SK-N-SH (cell line): ENCODE data around the gene SRSF3. TPM values are rescaled to one million over a fixed set of nuclear protein-coding genes. Genes with fewer than 3 reads are reported as not detected.

Source experiments
- CTCF ChIA-PET: fragments of 300-600, 350-600 bp; formaldehyde crosslinking; extraction: SDS; loops from one replicate; lab custom pipeline; 2021; lab: Yijun Ruan, JAX
- POLR2A ChIA-PET: fragments of 350-600 bp; sonication (Branson Sonifier 250); formaldehyde crosslinking; extraction: SDS; loops from one replicate; lab custom pipeline; 2020; ENCODE audit warnings: antibody characterized with exemption, inconsistent platforms; lab: Yijun Ruan, JAX
- DNase-seq: peaks from one replicate; pipeline ENCODE4 v3.0.0; 2012
- H2AFZ ChIP-seq: fragments of 200-600 bp; sonication (generic); 2 replicates; pipeline ENCODE4 v1.8.1; 2016; ENCODE audit warnings: antibody characterized with exemption, mild to moderate bottlenecking, low read depth
- H3F3A ChIP-seq: fragments of 200-600 bp; sonication (generic); replicated peaks from 2 replicates; pipeline ENCODE3; 2016; ENCODE audit warnings: antibody characterized with exemption, mild to moderate bottlenecking; ENCODE audit not compliant: insufficient read depth
- H3K27ac ChIP-seq, 2 experiments: fragments of 200-500 bp in 1 of 2; fragments of 200-600 bp in 1 of 2; sonication (Bioruptor generic) in 1 of 2; sonication (generic), shearing (Covaris generic) in 1 of 2; 2 replicates each; pipeline versions ENCODE4 v1.5.1 to v1.6.1; 2014 to 2016; ENCODE audit warnings: low read depth in 2 of 2, inconsistent platforms in 1 of 2, low read length in 1 of 2, mild to moderate bottlenecking in 1 of 2, mixed read lengths in 1 of 2
- H3K27me3 ChIP-seq: fragments of 200-600 bp; sonication (generic), shearing (Covaris generic); 2 replicates; pipeline ENCODE4 v1.6.1; 2016; ENCODE audit warnings: mixed run types; ENCODE audit not compliant: insufficient read depth
- H3K36me3 ChIP-seq, 2 experiments: fragments of 200-500 bp in 1 of 2; fragments of 200-600 bp in 1 of 2; sonication (Bioruptor generic) in 1 of 2; sonication (generic) in 1 of 2; replicated peaks in 1 of 2; 2 replicates each; pipeline versions ENCODE3 to v1.5.1; 2014 to 2016; ENCODE audit warnings: low read length in 1 of 2, mild to moderate bottlenecking in 1 of 2; ENCODE audit not compliant: insufficient read depth in 2 of 2, control insufficient read depth in 1 of 2
- H3K4me1 ChIP-seq, 2 experiments: fragments of 200-500 bp in 1 of 2; fragments of 200-600 bp in 1 of 2; sonication (Bioruptor generic) in 1 of 2; sonication (generic), shearing (Covaris generic) in 1 of 2; 2 replicates each; pipeline versions ENCODE4 v1.5.1 to v1.6.1; 2014 to 2016; ENCODE audit warnings: low read depth in 1 of 2, low read length in 1 of 2, mixed run types in 1 of 2; ENCODE audit not compliant: insufficient read depth in 2 of 2, control insufficient read depth in 1 of 2
- H3K4me2 ChIP-seq: fragments of 200-600 bp; sonication (generic), shearing (Covaris generic); 2 replicates; pipeline ENCODE4 v1.6.1; 2017; ENCODE audit warnings: mixed run types
- H3K4me3 ChIP-seq, 2 experiments: fragments of 200-500 bp in 1 of 2; fragments of 200-600 bp in 1 of 2; sonication (Bioruptor generic) in 1 of 2; sonication (generic), shearing (Covaris generic) in 1 of 2; 2 replicates each; pipeline versions ENCODE4 v1.5.1 to v1.8.1; 2014 to 2016; ENCODE audit warnings: low read depth in 2 of 2, inconsistent platforms in 1 of 2, low read length in 1 of 2, mild to moderate bottlenecking in 1 of 2, mixed read lengths in 1 of 2, moderate library complexity in 1 of 2
- H3K79me2 ChIP-seq: fragments of 200-600 bp; sonication (generic); 2 replicates; pipeline ENCODE4 v1.8.1; 2017; ENCODE audit warnings: mild to moderate bottlenecking; ENCODE audit not compliant: insufficient read depth
- H3K9ac ChIP-seq: fragments of 200-600 bp; sonication (generic); 2 replicates; pipeline ENCODE4 v1.6.1; 2017; ENCODE audit warnings: mixed run types
- H3K9me2 ChIP-seq: fragments of 200-600 bp; sonication (generic); 2 replicates; pipeline ENCODE4 v1.6.1; 2017; ENCODE audit warnings: mixed run types
- H3K9me3 ChIP-seq: fragments of 200-600 bp; sonication (generic); 2 replicates; pipeline ENCODE4 v1.6.1; 2017; ENCODE audit warnings: mixed run types, mild to moderate bottlenecking, moderate library complexity
- H4K20me1 ChIP-seq: fragments of 200-600 bp; sonication (generic); 2 replicates; pipeline ENCODE4 v1.6.1; 2017; ENCODE audit warnings: mild to moderate bottlenecking, mixed run types; ENCODE audit not compliant: insufficient read depth
- CHD2 ChIP-seq: fragments of 150-350 bp; IDR thresholded peaks from 2 replicates; pipeline ENCODE4 v1.6.1; 2018; ENCODE audit warnings: low read length; ENCODE audit not compliant: partially characterized antibody
- ELF1 ChIP-seq: IDR thresholded peaks from 2 replicates; pipeline ENCODE4 v1.4.0; 2012
- EP300 ChIP-seq, 2 experiments: IDR thresholded peaks; 2 replicates each; pipeline versions ENCODE4 v1.4.0 to v1.6.1; 2012; ENCODE audit warnings: borderline replicate concordance in 1 of 2, low read depth in 1 of 2, low read length in 1 of 2
- EZH2phosphoT487 ChIP-seq: fragments of 200-600 bp; sonication (generic); IDR thresholded peaks from 2 replicates; pipeline ENCODE4 v1.6.1; 2017; ENCODE audit warnings: low read depth, mixed run types, mild to moderate bottlenecking, antibody characterized with exemption, moderate library complexity, borderline replicate concordance
- FOXM1 ChIP-seq: IDR thresholded peaks from 2 replicates; pipeline ENCODE4 v1.4.0; 2012; ENCODE audit warnings: low read depth, mild to moderate bottlenecking
- IRF3 ChIP-seq: fragments of 150-350 bp; IDR thresholded peaks from 2 replicates; pipeline ENCODE4 v1.6.1; 2016; ENCODE audit warnings: mild to moderate bottlenecking, low read depth, low read length
- JUND ChIP-seq: IDR thresholded peaks from 2 replicates; pipeline ENCODE4 v1.4.0; 2012
- MAX ChIP-seq: IDR thresholded peaks from 2 replicates; pipeline ENCODE4 v1.4.0; 2012; ENCODE audit warnings: low read depth
- MEF2A ChIP-seq: IDR thresholded peaks from 2 replicates; pipeline ENCODE4 v1.4.0; 2012; ENCODE audit warnings: low read depth, borderline replicate concordance
- MXI1 ChIP-seq: IDR thresholded peaks from 2 replicates; pipeline ENCODE4 v1.6.1; 2012; ENCODE audit warnings: mild to moderate bottlenecking, low read depth, low read length, improper control_type of control experiment
- NFIC ChIP-seq: IDR thresholded peaks from 2 replicates; pipeline ENCODE4 v1.4.0; 2012; ENCODE audit warnings: borderline replicate concordance
- NRF1 ChIP-seq: IDR thresholded peaks from 2 replicates; pipeline ENCODE4 v1.6.1; 2012; ENCODE audit warnings: low read depth, mild to moderate bottlenecking, low read length
- RAD21 ChIP-seq: IDR thresholded peaks from 2 replicates; pipeline ENCODE4 v1.6.1; 2012; ENCODE audit warnings: mild to moderate bottlenecking, low read length
- RCOR1 ChIP-seq: fragments of 150-350 bp; IDR thresholded peaks from 2 replicates; pipeline ENCODE4 v1.6.1; 2017; ENCODE audit warnings: antibody characterized with exemption, low read length
- RXRA ChIP-seq: IDR thresholded peaks from 2 replicates; pipeline ENCODE4 v1.4.0; 2012; ENCODE audit warnings: low read depth, mild to moderate bottlenecking, borderline replicate concordance
- SIN3A ChIP-seq: IDR thresholded peaks from 2 replicates; pipeline ENCODE4 v1.6.1; 2012; ENCODE audit warnings: low read depth, mild to moderate bottlenecking, low read length, moderate library complexity, borderline replicate concordance
- TAF1 ChIP-seq: IDR thresholded peaks from 2 replicates; pipeline ENCODE4 v1.6.1; 2012; ENCODE audit warnings: low read depth, mild to moderate bottlenecking, low read length, moderate library complexity, borderline replicate concordance
- TEAD4 ChIP-seq: IDR thresholded peaks from 2 replicates; pipeline ENCODE4 v1.4.0; 2012; ENCODE audit warnings: mild to moderate bottlenecking, borderline replicate concordance; ENCODE audit not compliant: insufficient read depth
- YY1 ChIP-seq: IDR thresholded peaks from 2 replicates; pipeline ENCODE4 v1.4.0; 2012; ENCODE audit warnings: low read depth, mild to moderate bottlenecking
- ZBTB33 ChIP-seq: IDR thresholded peaks from 2 replicates; pipeline ENCODE4 v1.4.0; 2012; ENCODE audit warnings: low read depth, borderline replicate concordance
- WGBS: methylation state at CpG from one replicate; pipeline ENCODE4 v1.1.6; 2017; ENCODE audit warnings: low lambda C conversion rate; 5-methylcytosine and 5-hydroxymethylcytosine counted together
- polyA plus RNA-seq, 3 experiments: library from polyadenylated mRNA; depleted of rRNA; stranded (reverse); fragments of >200 nt; gene quantifications; 2 replicates each; pipeline ENCODE4 v1.2.3, GENCODE V29; 2012
- TF ChIP-seq, protein P1 (sequence below): IDR thresholded peaks from 2 replicates; pipeline ENCODE4 v1.6.1; 2012; ENCODE audit warnings: mild to moderate bottlenecking, low read depth, low read length, moderate library complexity

The SRSF3 gene
- polyA plus RNA-seq, 1 of the 3 experiments (the other 2 are of a cell fraction): 351 TPM

- H4K20me1 ChIP-seq: no peaks in the 10 kb centered on the region
- H3F3A ChIP-seq: no peaks in the 10 kb centered on the region
- H3K4me3 ChIP-seq: no peak overlapping the region
- no peak overlapping the region for H3K4me2 ChIP-seq
- no peak for TF ChIP-seq MAX
- no peak for TF ChIP-seq EZH2phosphoT487
- no peak for TF ChIP-seq JUND
- no peak for TF ChIP-seq EP300 (IDR thresholded peaks at IDR 0.05; ENCODE audit: borderline replicate concordance in 1 of 2, low read depth in 1 of 2, low read length in 1 of 2)
- TF ChIP-seq NRF1: no peak
- no peak for TF ChIP-seq RAD21
- no peak for TF ChIP-seq CHD2
- TF ChIP-seq TAF1: no peak
- TF ChIP-seq NFIC: no peak
- TF ChIP-seq ELF1: no peak
- no peak for TF ChIP-seq RXRA
- no peak for TF ChIP-seq FOXM1
- no peak for TF ChIP-seq TEAD4
- no peak for TF ChIP-seq MXI1
- no peak for TF ChIP-seq IRF3
- no peak for TF ChIP-seq MEF2A
- TF ChIP-seq SIN3A: no peak
- TF ChIP-seq, all 33 proteins: peak for 0
- ChIA-PET CTCF (interaction anchor here (1.1 to 1.8 kb wide), 3 partner anchors 9 to 42 kb away, joined by 3 to 8 read pairs (median 7); partner anchors contain the start of gene CDKN1A), POLR2A (no interaction called here)
- WGBS: 82% methylated on average over 10 of the region's 12 CpGs
- H3K9ac ChIP-seq: no peak overlapping the region
- no peaks in the 10 kb centered on the region for H3K9me3 ChIP-seq
- no peak overlapping the region for H2AFZ ChIP-seq
- no peaks in the 10 kb centered on the region for H3K79me2 ChIP-seq
- no peak overlapping the region for H3K27ac ChIP-seq
- H3K4me1 ChIP-seq: peaks cover 0 to 8% of the 10 kb centered on the region in 2 experiments; a peak in 1 of 4 replicates
- H3K36me3 ChIP-seq: no peaks in the 10 kb centered on the region
- H3K27me3 ChIP-seq: no peaks in the 10 kb centered on the region
- H3K9me2 ChIP-seq: no peaks in the 10 kb centered on the region
- no peak for DNase-seq
These were observed 42.7 kb downstream of the SRSF3 start for GRCh38 chr6:36636687-36637418.

GRCh38 chr6:36638579-36638978, 44.4 kb downstream of the SRSF3 start:
- POLR2A ChIA-PET: no interaction called here
- Histone ChIP-seq H2AFZ (no peak overlapping the region), H3K9me3 (no peaks in the 10 kb centered on the region), H3K79me2 (no peaks in the 10 kb centered on the region), H3K4me3 (no peak overlapping the region), H3K27me3 (no peaks in the 10 kb centered on the region), H4K20me1 (no peaks in the 10 kb centered on the region), H3K4me2 (no peak overlapping the region), H3K4me1 (peaks cover 4 to 13% of the 10 kb centered on the region in 2 experiments; a peak in 3 of 4 replicates), H3K36me3 (no peaks in the 10 kb centered on the region), H3K9ac (no peak overlapping the region), H3F3A (peaks cover 13% of the 10 kb centered on the region), H3K9me2 (no peaks in the 10 kb centered on the region), H3K27ac (no peak overlapping the region)
- TF ChIP-seq RAD21 (no peak), YY1 (no peak), RCOR1 (no peak), JUND (no peak), ZBTB33 (no peak)
- TF ChIP-seq, protein P1, sequence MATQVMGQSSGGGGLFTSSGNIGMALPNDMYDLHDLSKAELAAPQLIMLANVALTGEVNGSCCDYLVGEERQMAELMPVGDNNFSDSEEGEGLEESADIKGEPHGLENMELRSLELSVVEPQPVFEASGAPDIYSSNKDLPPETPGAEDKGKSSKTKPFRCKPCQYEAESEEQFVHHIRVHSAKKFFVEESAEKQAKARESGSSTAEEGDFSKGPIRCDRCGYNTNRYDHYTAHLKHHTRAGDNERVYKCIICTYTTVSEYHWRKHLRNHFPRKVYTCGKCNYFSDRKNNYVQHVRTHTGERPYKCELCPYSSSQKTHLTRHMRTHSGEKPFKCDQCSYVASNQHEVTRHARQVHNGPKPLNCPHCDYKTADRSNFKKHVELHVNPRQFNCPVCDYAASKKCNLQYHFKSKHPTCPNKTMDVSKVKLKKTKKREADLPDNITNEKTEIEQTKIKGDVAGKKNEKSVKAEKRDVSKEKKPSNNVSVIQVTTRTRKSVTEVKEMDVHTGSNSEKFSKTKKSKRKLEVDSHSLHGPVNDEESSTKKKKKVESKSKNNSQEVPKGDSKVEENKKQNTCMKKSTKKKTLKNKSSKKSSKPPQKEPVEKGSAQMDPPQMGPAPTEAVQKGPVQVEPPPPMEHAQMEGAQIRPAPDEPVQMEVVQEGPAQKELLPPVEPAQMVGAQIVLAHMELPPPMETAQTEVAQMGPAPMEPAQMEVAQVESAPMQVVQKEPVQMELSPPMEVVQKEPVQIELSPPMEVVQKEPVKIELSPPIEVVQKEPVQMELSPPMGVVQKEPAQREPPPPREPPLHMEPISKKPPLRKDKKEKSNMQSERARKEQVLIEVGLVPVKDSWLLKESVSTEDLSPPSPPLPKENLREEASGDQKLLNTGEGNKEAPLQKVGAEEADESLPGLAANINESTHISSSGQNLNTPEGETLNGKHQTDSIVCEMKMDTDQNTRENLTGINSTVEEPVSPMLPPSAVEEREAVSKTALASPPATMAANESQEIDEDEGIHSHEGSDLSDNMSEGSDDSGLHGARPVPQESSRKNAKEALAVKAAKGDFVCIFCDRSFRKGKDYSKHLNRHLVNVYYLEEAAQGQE: no peak
- WGBS: 97% methylated on average over 3 of the region's 3 CpGs
- CTCF ChIA-PET: no interaction called here
- no peak for DNase-seq
